Activated CD8-positive, alpha-beta memory T cell treated with anti-CD3 and anti-CD28 coated beads, Interleukin-2, amount 50 U/mL, for 24 hours (primary cell): Measurements from ENCODE around the gene PTPRC.
A peak's percentile ranks its signal among the peaks of the same experiment; 100 is the strongest.

ENCODE experiments used
- DNase-seq: peaks from one replicate; pipeline ENCODE4 v3.0.0-alpha.2; 2020; ENCODE audit errors: extremely low read depth

Gene PTPRC

GRCh38 chr1:198669771-198670170, 30.9 kb downstream of the PTPRC start:
- DNase-seq: no peak

GRCh38 chr1:198671136-198671535, 32.3 kb downstream of the PTPRC start:
- DNase-seq: no peak

GRCh38 chr1:198672124-198672523, 33.3 kb downstream of the PTPRC start:
- no peak for DNase-seq

- DNase-seq: no peak
Observed at GRCh38 chr1:198674009-198674408, 35.2 kb downstream of the PTPRC start.

- DNase-seq: no peak
Observed at GRCh38 chr1:198676253-198676652, 37.4 kb downstream of the PTPRC start.

GRCh38 chr1:198677027-198677426, 38.2 kb downstream of the PTPRC start:
- no peak for DNase-seq

- no peak for DNase-seq
Observed at GRCh38 chr1:198677871-198678270, 39.0 kb downstream of the PTPRC start.

- no peak for DNase-seq
Observed at GRCh38 chr1:198678301-198678836, 39.5 kb downstream of the PTPRC start.

- DNase-seq: no peak
Observed at GRCh38 chr1:198678901-198679329, 40.1 kb downstream of the PTPRC start.

GRCh38 chr1:198679535-198680173, 40.8 kb downstream of the PTPRC start:
- DNase-seq: no peak

- DNase-seq: no peak
Observed at GRCh38 chr1:198680174-198680875, 41.5 kb downstream of the PTPRC start.

- no peak for DNase-seq
Observed at GRCh38 chr1:198681252-198681651, 42.4 kb downstream of the PTPRC start.

- peak; percentile 68 for DNase-seq
Observed at GRCh38 chr1:198681831-198682759, 43.3 kb downstream of the PTPRC start.

GRCh38 chr1:198682850-198683249, 44.0 kb downstream of the PTPRC start:
- no peak for DNase-seq

- no peak for DNase-seq
Observed at GRCh38 chr1:198683449-198683848, 44.6 kb downstream of the PTPRC start.

GRCh38 chr1:198686069-198686728, 47.4 kb downstream of the PTPRC start:
- no peak for DNase-seq

GRCh38 chr1:198687429-198687828, 48.6 kb downstream of the PTPRC start:
- no peak for DNase-seq

GRCh38 chr1:198691063-198691462, 52.2 kb downstream of the PTPRC start:
- no peak for DNase-seq

- DNase-seq: no peak
Observed at GRCh38 chr1:198693321-198693720, 54.5 kb downstream of the PTPRC start.

GRCh38 chr1:198694542-198694941, 55.7 kb downstream of the PTPRC start:
- DNase-seq: no peak

GRCh38 chr1:198696211-198696610, 57.4 kb downstream of the PTPRC start:
- DNase-seq: no peak
